Activated CD4-positive, alpha-beta memory T cell treated with anti-CD3 and anti-CD28 coated beads for 36 hours (primary cell): ENCODE results near the gene C16orf92. TPM values are rescaled to one million over a fixed set of nuclear protein-coding genes. Genes with fewer than 3 reads are reported as not detected.

Experiments used
- CTCF ChIA-PET: fragments of 350-600 bp; sonication (Branson Sonifier 250); formaldehyde crosslinking; loops from one replicate; lab custom pipeline; 2021; ENCODE audit warnings: antibody characterized with exemption, inconsistent platforms; lab: Charles Lee
- POLR2A ChIA-PET: fragments of 350-600 bp; sonication (Branson Sonifier 250); formaldehyde crosslinking; loops from one replicate; lab custom pipeline; 2021; ENCODE audit warnings: antibody characterized with exemption; lab: Charles Lee
- DNase-seq: peaks from one replicate; pipeline ENCODE4 v3.0.0-alpha.2; 2020
- H3K27ac Mint-ChIP-seq: one replicate; pipeline ENCODE4 v1.8.0; 2021; ENCODE audit warnings: mixed read lengths
- H3K27me3 Mint-ChIP-seq: one replicate; pipeline ENCODE4 v1.8.0; 2021; ENCODE audit warnings: mixed read lengths
- H3K36me3 Mint-ChIP-seq: one replicate; pipeline ENCODE4 v1.8.0; 2021; ENCODE audit warnings: mixed read lengths
- H3K4me1 Mint-ChIP-seq: one replicate; pipeline ENCODE4 v1.8.0; 2021; ENCODE audit warnings: low read depth, mixed read lengths
- H3K4me3 Mint-ChIP-seq: one replicate; pipeline ENCODE4 v1.8.0; 2021; ENCODE audit warnings: mild to moderate bottlenecking, mixed read lengths
- H3K9me3 Mint-ChIP-seq: one replicate; pipeline ENCODE4 v1.8.0; 2021; ENCODE audit warnings: mixed read lengths
- intact Hi-C: fragments of 100-400 bp; cut with micrococcal nuclease; formaldehyde crosslinking; loops from one replicate; pipeline ENCODE4 v1.15.1; 2023
- total RNA-seq, 2 experiments: library from RNA; stranded (reverse); gene quantifications; one replicate each; pipeline ENCODE4 v1.2.3, GENCODE V29; 2021

Gene C16orf92
- total RNA-seq, result not detected

- Mint-ChIP-seq H3K4me1 (peaks cover 4% of the 10 kb centered on the region), H3K4me3 (no peak within 1 kb of the TSS), H3K27ac (no peak within 1 kb of the TSS), H3K27me3 (peaks cover 20% of the 10 kb centered on the region), H3K36me3 (no peaks in the 10 kb centered on the region), H3K9me3 (no peaks in the 10 kb centered on the region)
- ChIA-PET POLR2A (interaction anchor here (0.8 kb wide), 1 partner anchor 216 kb away, joined by 3 read pairs; the partner anchor contains the start of gene MAZ), CTCF (interaction anchor here (1.0 to 2.0 kb wide), 3 partner anchors 9 to 33 kb away, joined by 3 to 22 read pairs (median 5); partner anchors contain the start of gene TLCD3B)
- intact Hi-C loops, result loop anchor here (5.0 kb wide), 1 partner anchor 161 kb away; the partner anchor contains the start of gene CDIPT
- no peak for DNase-seq
Observed at GRCh38 chr16:30022887-30023286, at the start of gene C16orf92. C16orf92 (plus strand) TSS chr16:30023198; CDS start chr16:30023341, 143 bp downstream.

GRCh38 chr16:29973384-29974246, 49.4 kb upstream of the C16orf92 start, which contains the start of gene TAOK2:
TAOK2 (plus strand) TSS chr16:29973868; CDS start chr16:29977773, 3,905 bp downstream.
- H3K27ac Mint-ChIP-seq, result peak within 1 kb of the TSS; percentile 86
- H3K27me3 Mint-ChIP-seq, result no peaks in the 10 kb centered on the region
- POLR2A ChIA-PET, result interaction anchor here (0.6 to 2.3 kb wide), 10 partner anchors 9 to 112 kb away, joined by 3 to 25 read pairs (median 4); partner anchors contain the start of genes HIRIP3, INO80E, KCTD13 and TMEM219
- H3K36me3 Mint-ChIP-seq, result peaks cover 24% of the 10 kb centered on the region
- CTCF ChIA-PET, result interaction anchor here (0.6 to 2.3 kb wide), 10 partner anchors 12 to 436 kb away, joined by 3 to 13 read pairs (median 4); partner anchors contain the start of genes PAGR1 and TMEM219
- peaks cover 34% of the 10 kb centered on the region for H3K4me1 Mint-ChIP-seq
- peaks cover 6% of the 10 kb centered on the region for H3K9me3 Mint-ChIP-seq
- peak; percentile 98 for DNase-seq
- intact Hi-C loops, result loop anchor here (1.0 to 2.0 kb wide), 4 partner anchors 11 to 164 kb away; partner anchors contain the start of genes INO80E, KCTD13 and TMEM219
- H3K4me3 Mint-ChIP-seq, result peak within 1 kb of the TSS; percentile 89

- POLR2A ChIA-PET, result interaction anchor here (0.6 to 2.3 kb wide), 6 partner anchors 13 to 148 kb away, joined by 3 to 25 read pairs (median 10); partner anchors contain the start of genes ALDOA, HIRIP3, INO80E and KCTD13
- H3K27me3 Mint-ChIP-seq, result no peaks in the 10 kb centered on the region
- H3K4me1 Mint-ChIP-seq, result peaks cover 34% of the 10 kb centered on the region
- peaks cover 24% of the 10 kb centered on the region for H3K36me3 Mint-ChIP-seq
- intact Hi-C loops, result no loop called here
- CTCF ChIA-PET, result interaction anchor here (1.0 to 1.7 kb wide), 4 partner anchors 57 to 282 kb away, joined by 3 to 6 read pairs (median 3); partner anchors contain the start of gene TLCD3B
- peak overlapping the region; percentile 89 for H3K4me3 Mint-ChIP-seq
- peak; percentile 43 for DNase-seq
- peak overlapping the region; percentile 86 for H3K27ac Mint-ChIP-seq
- peaks cover 6% of the 10 kb centered on the region for H3K9me3 Mint-ChIP-seq
Observed at GRCh38 chr16:29974291-29975133, 48.5 kb upstream of the C16orf92 start.

- H3K36me3 Mint-ChIP-seq, result peaks cover 26% of the 10 kb centered on the region
- peaks cover 34% of the 10 kb centered on the region for H3K4me1 Mint-ChIP-seq
- peaks cover 6% of the 10 kb centered on the region for H3K9me3 Mint-ChIP-seq
- H3K27me3 Mint-ChIP-seq, result no peaks in the 10 kb centered on the region
- ChIA-PET CTCF (interaction anchor here (1.1 to 2.0 kb wide), 5 partner anchors 14 to 283 kb away, joined by 3 to 6 read pairs (median 4); partner anchors contain the start of genes TLCD3B and TMEM219), POLR2A (interaction anchor here (0.8 to 2.3 kb wide), 3 partner anchors 49 to 148 kb away, joined by 5 to 8 read pairs (median 6); partner anchors contain the start of genes ALDOA and KCTD13)
- no peak for DNase-seq
- intact Hi-C loops, result no loop called here
- peak overlapping the region; percentile 89 for H3K4me3 Mint-ChIP-seq
- H3K27ac Mint-ChIP-seq, result peak overlapping the region; percentile 86
Observed at GRCh38 chr16:29975134-29975538, 47.9 kb upstream of the C16orf92 start.

GRCh38 chr16:29975811-29976511, 47.0 kb upstream of the C16orf92 start:
- CTCF ChIA-PET, result interaction anchor here (0.6 to 2.0 kb wide), 7 partner anchors 11 to 275 kb away, joined by 3 to 6 read pairs (median 3); partner anchors contain the start of genes MVP, TLCD3B and TMEM219
- Mint-ChIP-seq H3K27ac (peak overlapping the region; percentile 59), H3K4me1 (peaks cover 34% of the 10 kb centered on the region), H3K9me3 (peaks cover 6% of the 10 kb centered on the region), H3K27me3 (no peaks in the 10 kb centered on the region), H3K36me3 (peaks cover 30% of the 10 kb centered on the region), H3K4me3 (peak overlapping the region; percentile 89)
- no peak for DNase-seq
- intact Hi-C loops, result no loop called here
- POLR2A ChIA-PET, result interaction anchor here (0.8 to 2.3 kb wide), 3 partner anchors 49 to 158 kb away, joined by 3 to 8 read pairs (median 6); partner anchors contain the start of genes ALDOA and KCTD13

GRCh38 chr16:29977063-29977825, 45.8 kb upstream of the C16orf92 start:
- H3K27me3 Mint-ChIP-seq, result no peaks in the 10 kb centered on the region
- peaks cover 30% of the 10 kb centered on the region for H3K36me3 Mint-ChIP-seq
- peaks cover 34% of the 10 kb centered on the region for H3K4me1 Mint-ChIP-seq
- ChIA-PET CTCF (interaction anchor here (1.5 to 2.0 kb wide), 3 partner anchors 16 to 277 kb away, joined by 3 to 5 read pairs (median 5); partner anchors contain the start of genes MVP and TMEM219), POLR2A (no interaction called here)
- no peak for DNase-seq
- intact Hi-C loops, result no loop called here
- H3K4me3 Mint-ChIP-seq, result no peak overlapping the region
- H3K27ac Mint-ChIP-seq, result no peak overlapping the region
- peaks cover 6% of the 10 kb centered on the region for H3K9me3 Mint-ChIP-seq

- no peak overlapping the region for H3K4me3 Mint-ChIP-seq
- peaks cover 3% of the 10 kb centered on the region for H3K9me3 Mint-ChIP-seq
- DNase-seq, result no peak
- peaks cover 31% of the 10 kb centered on the region for H3K4me1 Mint-ChIP-seq
- ChIA-PET CTCF (interaction anchor here (2.0 kb wide), 1 partner anchor 277 kb away, joined by 5 read pairs; no protein-coding TSS in a partner anchor), POLR2A (no interaction called here)
- intact Hi-C loops, result no loop called here
- peaks cover 32% of the 10 kb centered on the region for H3K36me3 Mint-ChIP-seq
- H3K27me3 Mint-ChIP-seq, result no peaks in the 10 kb centered on the region
- no peak overlapping the region for H3K27ac Mint-ChIP-seq
Observed at GRCh38 chr16:29978081-29978480, 44.9 kb upstream of the C16orf92 start.

GRCh38 chr16:29978564-29979270, 44.3 kb upstream of the C16orf92 start:
- peaks cover 34% of the 10 kb centered on the region for H3K36me3 Mint-ChIP-seq
- no peak overlapping the region for H3K27ac Mint-ChIP-seq
- peaks cover 27% of the 10 kb centered on the region for H3K4me1 Mint-ChIP-seq
- ChIA-PET POLR2A (no interaction called here), CTCF (interaction anchor here (2.0 kb wide), 1 partner anchor 278 kb away, joined by 5 read pairs; no protein-coding TSS in a partner anchor)
- no peak overlapping the region for H3K4me3 Mint-ChIP-seq
- H3K27me3 Mint-ChIP-seq, result no peaks in the 10 kb centered on the region
- no peaks in the 10 kb centered on the region for H3K9me3 Mint-ChIP-seq
- DNase-seq, result no peak
- intact Hi-C loops, result no loop called here

GRCh38 chr16:29982560-29983419, 40.2 kb upstream of the C16orf92 start:
- H3K27me3 Mint-ChIP-seq, result no peaks in the 10 kb centered on the region
- CTCF ChIA-PET, result no interaction called here
- intact Hi-C loops, result no loop called here
- DNase-seq, result no peak
- H3K36me3 Mint-ChIP-seq, result peaks cover 61% of the 10 kb centered on the region
- POLR2A ChIA-PET, result interaction anchor here (1.2 to 1.7 kb wide), 2 partner anchors 9 to 11 kb away, joined by 3 to 5 read pairs; partner anchors contain the start of gene TAOK2
- no peak overlapping the region for H3K27ac Mint-ChIP-seq
- no peaks in the 10 kb centered on the region for H3K4me1 Mint-ChIP-seq
- H3K4me3 Mint-ChIP-seq, result no peak overlapping the region
- H3K9me3 Mint-ChIP-seq, result no peaks in the 10 kb centered on the region
